SU-DHL-6 (cell line): ENCODE results near the gene GATD1.

Source experiments
- H2AFZ ChIP-seq: fragments of 200-600 bp; sonication (generic); 2 replicates; pipeline ENCODE4 v1.6.1; 2014; ENCODE audit warnings: low read depth, mild to moderate bottlenecking, moderate library complexity, mixed read lengths, antibody characterized with exemption, low read length; ENCODE audit not compliant: severe bottlenecking
- H3F3A ChIP-seq: fragments of 200-600 bp; shearing (Covaris generic); 2 replicates; pipeline ENCODE4 v1.6.0; 2016; ENCODE audit warnings: antibody characterized with exemption, mild to moderate bottlenecking; ENCODE audit not compliant: insufficient read depth
- H3K27ac ChIP-seq: fragments of 200-600 bp; sonication (generic); 2 replicates; pipeline ENCODE4 v1.5.1; 2016; ENCODE audit warnings: low read depth, mild to moderate bottlenecking, low read length, moderate library complexity, mixed read lengths
- H3K27me3 ChIP-seq: fragments of 200-600 bp; sonication (generic), shearing (Covaris generic); 2 replicates; pipeline ENCODE4 v1.6.0; 2014; ENCODE audit warnings: mild to moderate bottlenecking, low read length
- H3K36me3 ChIP-seq: fragments of 200-600 bp; sonication (generic); 2 replicates; pipeline ENCODE4 v1.6.1; 2014; ENCODE audit warnings: mild to moderate bottlenecking, low read length, mixed read lengths
- H3K4me2 ChIP-seq: fragments of 300-600, 200-600 bp; shearing (Covaris generic), sonication (generic); 2 replicates; pipeline ENCODE4 v1.6.0; 2014; ENCODE audit warnings: low read length, low read depth, mild to moderate bottlenecking; ENCODE audit not compliant: poor library complexity, severe bottlenecking
- H3K4me3 ChIP-seq: fragments of 200-600 bp; sonication (generic); 2 replicates; pipeline ENCODE4 v1.5.1; 2014; ENCODE audit warnings: antibody characterized with exemption, low read length, mild to moderate bottlenecking, mixed read lengths; ENCODE audit not compliant: insufficient read depth, poor library complexity, severe bottlenecking
- H3K79me2 ChIP-seq: fragments of 200-600 bp; sonication (generic); 2 replicates; pipeline ENCODE4 v1.6.1; 2014; ENCODE audit warnings: mild to moderate bottlenecking, low read length, moderate library complexity; ENCODE audit not compliant: insufficient read depth
- H3K9ac ChIP-seq: fragments of 200-600 bp; sonication (generic); 2 replicates; pipeline ENCODE4 v1.7.0; 2014; ENCODE audit warnings: mild to moderate bottlenecking, low read length
- H3K9me2 ChIP-seq: fragments of 200-600 bp; sonication (generic); replicated peaks from 2 replicates; pipeline ENCODE4 v1.6.1; 2014; ENCODE audit warnings: low read length; ENCODE audit not compliant: insufficient read depth
- H3K9me3 ChIP-seq: fragments of 200-600 bp; sonication (generic); 2 replicates; pipeline ENCODE4 v1.6.1; 2014; ENCODE audit warnings: low read length, mixed read lengths; ENCODE audit not compliant: insufficient read depth
- H4K20me1 ChIP-seq: fragments of 200-600 bp; sonication (generic); 2 replicates; pipeline ENCODE4 v1.6.1; 2014; ENCODE audit warnings: low read depth, mild to moderate bottlenecking, antibody characterized with exemption, low read length, moderate library complexity, mixed read lengths
- EZH2phosphoT487 ChIP-seq: fragments of 200-600 bp; sonication (generic), shearing (Covaris generic); conservative IDR thresholded peaks from 2 replicates; pipeline ENCODE4 v1.6.1; 2018; ENCODE audit warnings: mild to moderate bottlenecking, antibody characterized with exemption, low read length, moderate library complexity, mixed read lengths
- TF ChIP-seq, protein P1 (sequence below): fragments of 200-600 bp; sonication (generic); IDR thresholded peaks from one replicate; pipeline ENCODE4 v1.5.1; 2017; ENCODE audit warnings: antibody characterized with exemption, mild to moderate bottlenecking, low read length, moderate library complexity; ENCODE audit not compliant: insufficient read depth, poor library complexity, severe bottlenecking

GATD1 gene

GRCh38 chr11:797296-798092 lies 20.2 kb upstream of the GATD1 start:
- TF ChIP-seq EZH2phosphoT487, result no peak
- peaks cover 15% of the 10 kb centered on the region; the same call in 1 of the 2 replicates for H3K79me2 ChIP-seq

DNA sequence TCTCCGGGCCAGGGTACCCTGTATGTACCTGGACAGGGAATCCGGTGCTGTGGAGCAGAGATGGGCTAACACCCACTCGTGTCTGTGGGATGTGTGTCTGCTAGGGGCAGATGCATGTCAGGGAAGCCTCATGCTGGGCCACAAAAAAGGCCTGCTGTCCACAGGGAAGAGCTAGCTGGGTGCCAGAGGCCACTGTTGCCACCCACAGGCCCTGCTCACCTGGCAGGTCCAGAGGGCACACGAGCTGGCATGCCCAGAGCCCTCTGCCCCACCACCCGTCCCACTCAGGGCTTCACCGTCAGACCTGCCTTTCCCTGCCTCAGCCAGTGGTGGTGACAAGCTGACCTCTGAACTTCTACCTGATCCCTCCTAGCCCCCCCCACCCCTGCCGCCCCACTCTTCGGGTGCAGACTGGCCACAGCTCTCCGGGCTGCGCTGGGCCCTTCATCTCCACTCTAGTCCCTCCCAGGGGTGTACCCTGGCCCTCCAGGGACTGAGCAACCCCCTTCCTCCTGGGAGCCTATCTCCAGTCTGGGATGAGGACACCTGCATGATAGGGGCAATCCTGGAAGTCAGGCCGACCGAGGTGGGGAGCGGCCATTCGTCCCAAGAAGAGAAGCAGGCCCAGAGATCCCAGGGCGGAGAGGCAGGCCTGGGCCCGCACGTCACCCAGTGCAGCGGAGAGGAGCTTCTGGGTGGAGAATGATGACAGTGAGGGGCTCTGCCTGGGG lies 19.4 kb upstream of the GATD1 start:
- H3K9ac ChIP-seq, result peak overlapping the region; percentile 94
- no peaks in the 10 kb centered on the region for H3K9me2 ChIP-seq
- H3K79me2 ChIP-seq, result peaks cover 15% of the 10 kb centered on the region; the same call in 1 of the 2 replicates
- H3K27me3 ChIP-seq, result no peaks in the 10 kb centered on the region
- H4K20me1 ChIP-seq, result peaks cover 2% of the 10 kb centered on the region; the same call in 1 of the 2 replicates
- peak overlapping the region; percentile 86 for H3K27ac ChIP-seq
- peak overlapping the region; percentile 80 for H3K4me2 ChIP-seq
- peaks cover 4% of the 10 kb centered on the region; the same call in 1 of the 2 replicates for H3F3A ChIP-seq
- no peak overlapping the region for H2AFZ ChIP-seq
- H3K9me3 ChIP-seq, result no peaks in the 10 kb centered on the region
- H3K4me3 ChIP-seq, result peak overlapping the region; percentile 87
- TF ChIP-seq EZH2phosphoT487, result no peak
- TF ChIP-seq, protein P1, sequence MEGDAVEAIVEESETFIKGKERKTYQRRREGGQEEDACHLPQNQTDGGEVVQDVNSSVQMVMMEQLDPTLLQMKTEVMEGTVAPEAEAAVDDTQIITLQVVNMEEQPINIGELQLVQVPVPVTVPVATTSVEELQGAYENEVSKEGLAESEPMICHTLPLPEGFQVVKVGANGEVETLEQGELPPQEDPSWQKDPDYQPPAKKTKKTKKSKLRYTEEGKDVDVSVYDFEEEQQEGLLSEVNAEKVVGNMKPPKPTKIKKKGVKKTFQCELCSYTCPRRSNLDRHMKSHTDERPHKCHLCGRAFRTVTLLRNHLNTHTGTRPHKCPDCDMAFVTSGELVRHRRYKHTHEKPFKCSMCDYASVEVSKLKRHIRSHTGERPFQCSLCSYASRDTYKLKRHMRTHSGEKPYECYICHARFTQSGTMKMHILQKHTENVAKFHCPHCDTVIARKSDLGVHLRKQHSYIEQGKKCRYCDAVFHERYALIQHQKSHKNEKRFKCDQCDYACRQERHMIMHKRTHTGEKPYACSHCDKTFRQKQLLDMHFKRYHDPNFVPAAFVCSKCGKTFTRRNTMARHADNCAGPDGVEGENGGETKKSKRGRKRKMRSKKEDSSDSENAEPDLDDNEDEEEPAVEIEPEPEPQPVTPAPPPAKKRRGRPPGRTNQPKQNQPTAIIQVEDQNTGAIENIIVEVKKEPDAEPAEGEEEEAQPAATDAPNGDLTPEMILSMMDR, result no peak
- H3K36me3 ChIP-seq, result no peaks in the 10 kb centered on the region

More at GRCh38 chr11:797296-798092, 20.2 kb upstream of the GATD1 start:
- Histone ChIP-seq H3K27ac (peak overlapping the region; percentile 86), H2AFZ (peak overlapping the region; percentile 46), H3K9me2 (no peaks in the 10 kb centered on the region), H3K4me3 (peak overlapping the region; percentile 87), H3K4me2 (peak overlapping the region; percentile 80), H3F3A (peaks cover 4% of the 10 kb centered on the region; the same call in 1 of the 2 replicates), H4K20me1 (peaks cover 2% of the 10 kb centered on the region; the same call in 1 of the 2 replicates), H3K27me3 (no peaks in the 10 kb centered on the region), H3K9me3 (no peaks in the 10 kb centered on the region), H3K36me3 (no peaks in the 10 kb centered on the region), H3K9ac (peak overlapping the region; percentile 94)

- Histone ChIP-seq H3K9me3 (no peaks in the 10 kb centered on the region), H3K79me2 (peaks cover 15% of the 10 kb centered on the region; the same call in 1 of the 2 replicates), H3K4me3 (peak overlapping the region; percentile 87), H3K36me3 (no peaks in the 10 kb centered on the region), H2AFZ (no peak overlapping the region), H3K4me2 (peak overlapping the region; percentile 80), H3K9me2 (no peaks in the 10 kb centered on the region), H3K27ac (peak overlapping the region; percentile 86), H3K9ac (peak overlapping the region; percentile 94), H3F3A (peaks cover 4% of the 10 kb centered on the region; the same call in 1 of the 2 replicates), H4K20me1 (peaks cover 2% of the 10 kb centered on the region; the same call in 1 of the 2 replicates), H3K27me3 (no peaks in the 10 kb centered on the region)
- TF ChIP-seq, protein P1, result no peak
- no peak for TF ChIP-seq EZH2phosphoT487
These were observed 18.6 kb upstream of the GATD1 start for GRCh38 chr11:795634-796564.
